RWPE2 (cell line): ENCODE data around the gene ARL15.

Experiments used
- ATAC-seq: fragments of 200-7000 bp; cut with Tn5 transposase; 3 replicates; pipeline ENCODE4 v1.9.1; 2021; ENCODE audit warnings: low read depth
- DNase-seq: peaks from one replicate; pipeline ENCODE4 v3.0.0-alpha.2; 2020; ENCODE audit warnings: low spot score
- H3K27ac ChIP-seq: fragments of 450-650 bp; 2 replicates; pipeline ENCODE4 v1.5.1; 2017; ENCODE audit warnings: mild to moderate bottlenecking; ENCODE audit not compliant: poor library complexity, severe bottlenecking
- H3K27me3 ChIP-seq: fragments of 250-450 bp; sonication (Bioruptor Pico); 2 replicates; pipeline ENCODE4 v1.5.1; 2021; ENCODE audit warnings: mild to moderate bottlenecking, moderate library complexity; ENCODE audit not compliant: insufficient read depth, poor library complexity, severe bottlenecking
- H3K36me3 ChIP-seq: fragments of 250-450 bp; sonication (Bioruptor Pico); 2 replicates; pipeline ENCODE4 v1.5.1; 2020; ENCODE audit warnings: low read depth, mild to moderate bottlenecking, moderate library complexity
- H3K4me1 ChIP-seq: fragments of 250-450 bp; sonication (Bioruptor Pico); 2 replicates; pipeline ENCODE4 v1.5.1; 2021; ENCODE audit warnings: mild to moderate bottlenecking, moderate library complexity; ENCODE audit not compliant: insufficient read depth, poor library complexity, severe bottlenecking
- H3K4me3 ChIP-seq: fragments of 250-450 bp; sonication (Bioruptor Pico); 2 replicates; pipeline ENCODE4 v1.5.1; 2021; ENCODE audit warnings: mild to moderate bottlenecking, moderate library complexity; ENCODE audit not compliant: severe bottlenecking
- H3K9me3 ChIP-seq: fragments of 250-450 bp; sonication (Bioruptor Pico); 2 replicates; pipeline ENCODE4 v1.5.1; 2021; ENCODE audit warnings: mild to moderate bottlenecking, moderate library complexity; ENCODE audit not compliant: severe bottlenecking
- CTCF ChIP-seq: fragments of 450-650 bp; IDR thresholded peaks from one replicate; pipeline ENCODE4 v1.5.1; 2017; ENCODE audit warnings: mild to moderate bottlenecking, moderate library complexity; ENCODE audit not compliant: poor library complexity, severe bottlenecking

Gene ARL15

GRCh38 chr5:53932351-53932750 lies 378.0 kb downstream of the ARL15 start:
- DNase-seq (no peak), ATAC-seq (no peak)
- H3K9me3 ChIP-seq, result no peaks in the 10 kb centered on the region
- H3K4me1 ChIP-seq, result no peaks in the 10 kb centered on the region
- H3K27me3 ChIP-seq, result no peaks in the 10 kb centered on the region
- H3K27ac ChIP-seq, result no peak overlapping the region
- no peak for TF ChIP-seq CTCF
- H3K4me3 ChIP-seq, result no peak overlapping the region
- H3K36me3 ChIP-seq, result no peaks in the 10 kb centered on the region

- TF ChIP-seq CTCF, result no peak
- ATAC-seq (no peak), DNase-seq (no peak)
- no peaks in the 10 kb centered on the region for H3K9me3 ChIP-seq
- no peak overlapping the region for H3K27ac ChIP-seq
- H3K36me3 ChIP-seq, result no peaks in the 10 kb centered on the region
- H3K27me3 ChIP-seq, result no peaks in the 10 kb centered on the region
- no peak overlapping the region for H3K4me3 ChIP-seq
- no peaks in the 10 kb centered on the region for H3K4me1 ChIP-seq
Observed at GRCh38 chr5:53930457-53930856, 379.9 kb downstream of the ARL15 start.

GRCh38 chr5:53929570-53929969 lies 380.8 kb downstream of the ARL15 start:
- no peak for ATAC-seq
- Histone ChIP-seq H3K27me3 (no peaks in the 10 kb centered on the region), H3K36me3 (no peaks in the 10 kb centered on the region), H3K27ac (no peak overlapping the region), H3K4me3 (no peak overlapping the region), H3K9me3 (no peaks in the 10 kb centered on the region), H3K4me1 (no peaks in the 10 kb centered on the region)
- no peak for DNase-seq
- no peak for TF ChIP-seq CTCF

- Histone ChIP-seq H3K27me3 (no peaks in the 10 kb centered on the region), H3K4me1 (no peaks in the 10 kb centered on the region), H3K36me3 (no peaks in the 10 kb centered on the region), H3K9me3 (no peaks in the 10 kb centered on the region), H3K27ac (no peak overlapping the region), H3K4me3 (no peak overlapping the region)
- DNase-seq (no peak), ATAC-seq (no peak)
- no peak for TF ChIP-seq CTCF
Observed at GRCh38 chr5:53929152-53929551, 381.2 kb downstream of the ARL15 start.

GRCh38 chr5:53928641-53929040 lies 381.7 kb downstream of the ARL15 start:
- no peaks in the 10 kb centered on the region for H3K36me3 ChIP-seq
- DNase-seq (no peak), ATAC-seq (no peak)
- H3K4me3 ChIP-seq, result no peak overlapping the region
- no peaks in the 10 kb centered on the region for H3K4me1 ChIP-seq
- no peaks in the 10 kb centered on the region for H3K9me3 ChIP-seq
- no peak overlapping the region for H3K27ac ChIP-seq
- TF ChIP-seq CTCF, result no peak
- no peaks in the 10 kb centered on the region for H3K27me3 ChIP-seq
